ENCODE data around the gene HTT. TPM values are rescaled to one million over a fixed set of nuclear protein-coding genes. Genes with fewer than 3 reads are reported as not detected.

HTT gene
- total RNA-seq, 1 experiment from 2014 or later, result 6.4 TPM

DNA sequence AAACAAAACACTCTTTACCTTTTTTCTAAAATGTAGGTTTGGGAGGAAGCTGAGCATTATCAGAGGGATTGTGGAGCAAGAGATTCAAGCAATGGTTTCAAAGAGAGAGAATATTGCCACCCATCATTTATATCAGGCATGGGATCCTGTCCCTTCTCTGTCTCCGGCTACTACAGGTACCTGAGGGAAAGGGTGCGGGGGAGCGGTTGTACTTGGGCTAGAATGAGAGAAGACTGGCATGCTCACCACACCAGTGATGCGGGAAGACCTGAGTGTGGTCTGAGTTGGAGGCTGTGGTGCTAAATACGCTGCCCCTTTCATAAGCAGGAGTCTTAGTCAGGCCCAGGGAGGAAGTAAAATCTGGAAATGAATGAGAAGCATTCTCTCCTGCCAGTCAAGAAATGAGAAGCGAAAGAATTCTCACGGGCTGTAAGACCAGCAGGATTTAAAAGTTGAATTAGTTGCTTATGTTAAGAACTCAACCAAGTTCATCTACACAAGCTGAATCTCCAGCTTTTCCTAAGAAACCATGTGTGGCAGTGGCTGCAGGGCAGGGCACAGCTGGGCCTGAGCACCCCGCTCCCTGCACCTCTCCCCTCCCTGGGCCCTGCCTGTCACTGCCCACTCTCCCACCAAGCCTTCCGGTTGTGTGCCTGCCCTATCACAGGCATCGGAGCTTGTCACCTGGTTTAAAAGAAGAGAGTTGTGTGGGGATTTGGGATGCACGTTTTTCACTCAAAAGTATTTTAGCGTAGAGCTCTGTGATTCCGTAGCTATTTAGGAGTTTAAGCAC, 149.7 kb downstream of the HTT start:
- H3K9me3 ChIP-seq, result no peaks in the 10 kb centered on the region
- H3K27me3 ChIP-seq, result no peaks in the 10 kb centered on the region
- no peak for DNase-seq
- H3K36me3 ChIP-seq, result peaks cover 1% of the 10 kb centered on the region
- no peak overlapping the region for H3K4me3 ChIP-seq

GRCh38 chr4:3225071-3225850, 150.8 kb downstream of the HTT start:
- no peaks in the 10 kb centered on the region for H3K9me3 ChIP-seq
- peaks cover 4% of the 10 kb centered on the region for H3K36me3 ChIP-seq
- no peaks in the 10 kb centered on the region for H3K27me3 ChIP-seq
- no peak for DNase-seq
- no peak overlapping the region for H3K4me3 ChIP-seq

GRCh38 chr4:3225936-3226335, 151.5 kb downstream of the HTT start:
- Histone ChIP-seq H3K4me3 (no peak overlapping the region), H3K9me3 (no peaks in the 10 kb centered on the region), H3K36me3 (peaks cover 4% of the 10 kb centered on the region), H3K27me3 (no peaks in the 10 kb centered on the region)
- no peak for DNase-seq

- H3K4me3 ChIP-seq, result no peak overlapping the region
- H3K9me3 ChIP-seq, result no peaks in the 10 kb centered on the region
- DNase-seq, result no peak
- peaks cover 4% of the 10 kb centered on the region for H3K36me3 ChIP-seq
- no peaks in the 10 kb centered on the region for H3K27me3 ChIP-seq
Observed at GRCh38 chr4:3226467-3226866, 152.0 kb downstream of the HTT start.

GRCh38 chr4:3226944-3227343, 152.5 kb downstream of the HTT start:
- no peak for DNase-seq
- Histone ChIP-seq H3K4me3 (no peak overlapping the region), H3K27me3 (no peaks in the 10 kb centered on the region), H3K9me3 (no peaks in the 10 kb centered on the region), H3K36me3 (peaks cover 4% of the 10 kb centered on the region)

GRCh38 chr4:3227878-3228675, 153.6 kb downstream of the HTT start:
- Histone ChIP-seq H3K36me3 (peaks cover 4% of the 10 kb centered on the region), H3K27me3 (no peaks in the 10 kb centered on the region), H3K9me3 (no peaks in the 10 kb centered on the region), H3K4me3 (no peak overlapping the region)
- DNase-seq, result no peak

- DNase-seq, result no peak
- no peak overlapping the region for H3K4me3 ChIP-seq
- H3K9me3 ChIP-seq, result no peaks in the 10 kb centered on the region
- peaks cover 4% of the 10 kb centered on the region for H3K36me3 ChIP-seq
- no peaks in the 10 kb centered on the region for H3K27me3 ChIP-seq
Observed at GRCh38 chr4:3228881-3229280, 154.4 kb downstream of the HTT start.

DNA sequence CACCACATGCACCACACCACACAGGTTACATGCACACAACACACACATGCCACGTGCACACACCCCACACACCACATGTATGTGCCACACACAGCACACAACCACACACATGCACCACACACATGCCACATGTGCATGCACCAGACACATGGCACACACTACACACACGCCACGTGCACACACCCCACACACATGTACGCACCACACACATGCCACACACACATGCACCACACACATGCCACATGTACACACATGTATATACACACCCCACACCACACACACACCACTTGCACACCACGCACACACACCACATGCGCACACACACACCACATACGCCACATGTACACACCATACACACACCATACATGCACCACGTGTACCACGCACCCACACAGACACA, 154.8 kb downstream of the HTT start:
- Histone ChIP-seq H3K4me3 (no peak overlapping the region), H3K36me3 (peaks cover 4% of the 10 kb centered on the region), H3K9me3 (no peaks in the 10 kb centered on the region), H3K27me3 (no peaks in the 10 kb centered on the region)
- no peak for DNase-seq

DNA sequence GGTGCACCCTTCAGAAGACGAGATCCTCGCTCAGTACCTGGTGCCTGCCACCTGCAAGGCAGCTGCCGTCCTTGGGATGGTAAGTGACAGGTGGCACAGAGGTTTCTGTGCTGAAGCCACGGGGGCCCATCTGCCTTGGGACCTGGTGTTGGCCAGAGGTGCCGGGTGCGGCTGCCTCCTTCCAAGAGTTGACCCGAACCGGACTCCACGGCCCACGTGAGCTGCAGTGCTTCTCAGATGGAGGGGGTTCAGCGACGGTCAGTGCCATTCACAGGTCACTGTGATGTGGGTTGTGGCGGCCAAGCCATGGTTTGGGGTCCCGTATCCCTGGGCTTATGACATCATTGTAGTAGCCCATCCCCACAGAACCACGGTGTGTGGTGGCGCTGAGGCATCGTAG, 155.5 kb downstream of the HTT start:
- H3K9me3 ChIP-seq, result no peaks in the 10 kb centered on the region
- H3K36me3 ChIP-seq, result peaks cover 4% of the 10 kb centered on the region
- H3K4me3 ChIP-seq, result no peak overlapping the region
- H3K27me3 ChIP-seq, result no peaks in the 10 kb centered on the region
- DNase-seq, result no peak

DNA sequence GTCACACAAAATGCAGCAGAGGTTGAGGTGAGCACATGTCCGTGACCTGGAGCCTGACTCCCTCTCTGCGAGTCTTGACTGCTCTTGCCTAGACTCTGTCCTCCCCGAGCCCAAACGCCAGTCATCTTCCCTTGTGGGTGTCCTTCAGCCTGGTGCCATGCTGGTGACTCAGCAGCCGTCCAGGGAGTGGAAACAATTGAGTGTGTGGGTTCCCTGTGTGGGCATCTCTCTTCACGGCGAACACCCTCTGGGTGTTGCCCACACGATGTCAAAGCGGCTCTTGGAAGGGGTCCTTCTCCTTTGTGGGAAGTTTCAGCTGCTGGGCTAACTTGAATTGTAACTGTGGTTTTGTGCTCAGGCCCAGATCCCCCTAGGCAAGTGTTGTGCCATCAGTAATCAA, 157.0 kb downstream of the HTT start:
- no peaks in the 10 kb centered on the region for H3K9me3 ChIP-seq
- no peaks in the 10 kb centered on the region for H3K27me3 ChIP-seq
- no peak for DNase-seq
- peaks cover 4% of the 10 kb centered on the region for H3K36me3 ChIP-seq
- no peak overlapping the region for H3K4me3 ChIP-seq

DNA sequence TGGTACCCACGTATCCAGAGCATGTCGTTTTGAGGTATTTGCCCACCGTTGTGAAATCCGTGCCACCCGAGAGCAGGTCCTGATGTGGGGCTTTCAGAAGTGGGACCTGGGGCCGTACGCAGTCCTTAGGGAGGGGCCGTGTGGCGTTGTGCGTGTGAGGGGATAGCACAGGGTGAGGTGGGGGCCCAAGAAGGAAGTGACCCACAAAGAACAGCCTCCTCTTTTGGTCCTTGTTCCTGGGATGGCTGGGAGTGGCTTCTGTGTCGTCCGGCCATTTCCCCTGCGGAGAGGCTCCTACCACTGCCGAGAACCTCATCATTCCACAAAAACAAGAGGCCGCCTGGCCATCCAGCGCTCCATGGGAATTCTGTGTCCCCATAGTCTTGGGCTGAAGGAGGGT, 157.5 kb downstream of the HTT start:
- Histone ChIP-seq H3K36me3 (peaks cover 4% of the 10 kb centered on the region), H3K4me3 (no peak overlapping the region), H3K9me3 (no peaks in the 10 kb centered on the region), H3K27me3 (no peaks in the 10 kb centered on the region)
- no peak for DNase-seq

DNA sequence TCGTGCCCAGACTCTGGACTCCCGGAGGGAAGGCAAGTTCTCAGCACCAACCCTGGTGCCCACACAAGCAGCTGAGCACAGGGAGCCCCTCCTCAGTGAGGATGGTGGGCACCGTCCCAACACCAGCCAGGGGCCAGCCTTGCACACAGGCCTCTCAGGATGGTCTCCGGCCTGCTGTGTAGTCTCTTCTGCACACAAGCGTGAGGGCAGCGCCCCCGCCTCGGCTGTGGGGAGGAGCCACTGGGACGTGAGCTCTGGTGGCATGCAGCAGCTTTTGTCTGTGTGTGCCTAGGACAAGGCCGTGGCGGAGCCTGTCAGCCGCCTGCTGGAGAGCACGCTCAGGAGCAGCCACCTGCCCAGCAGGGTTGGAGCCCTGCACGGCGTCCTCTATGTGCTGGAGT, 158.4 kb downstream of the HTT start:
- H3K36me3 ChIP-seq, result peaks cover 4% of the 10 kb centered on the region
- H3K4me3 ChIP-seq, result no peak overlapping the region
- H3K9me3 ChIP-seq, result no peaks in the 10 kb centered on the region
- no peak for DNase-seq
- H3K27me3 ChIP-seq, result no peaks in the 10 kb centered on the region

- Histone ChIP-seq H3K4me3 (no peak overlapping the region), H3K36me3 (peaks cover 4% of the 10 kb centered on the region; the same call in 1 of the 2 replicates), H3K27me3 (no peaks in the 10 kb centered on the region), H3K9me3 (no peaks in the 10 kb centered on the region)
- DNase-seq, result no peak
Observed at GRCh38 chr4:3233391-3234071, 159.1 kb downstream of the HTT start.

GRCh38 chr4:3234171-3235029, 159.9 kb downstream of the HTT start:
- no peaks in the 10 kb centered on the region for H3K36me3 ChIP-seq
- H3K4me3 ChIP-seq, result no peak overlapping the region
- no peak for DNase-seq
- H3K9me3 ChIP-seq, result no peaks in the 10 kb centered on the region
- no peaks in the 10 kb centered on the region for H3K27me3 ChIP-seq

DNA sequence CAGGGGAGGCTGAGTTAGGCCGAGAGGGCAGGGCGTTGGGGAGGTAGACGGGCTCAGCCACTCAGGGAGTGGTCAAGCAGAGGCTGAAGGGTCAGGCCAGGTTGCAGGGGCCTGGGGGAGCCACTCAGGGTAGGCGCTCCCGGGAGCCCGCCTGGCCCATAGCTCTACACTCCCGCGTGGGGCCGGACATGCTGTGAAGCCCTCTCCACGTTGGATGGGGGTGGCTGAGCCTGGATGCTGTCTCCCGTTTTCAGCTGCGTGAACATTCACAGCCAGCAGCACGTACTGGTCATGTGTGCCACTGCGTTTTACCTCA, 160.5 kb downstream of the HTT start:
- Histone ChIP-seq H3K4me3 (no peak overlapping the region), H3K36me3 (no peaks in the 10 kb centered on the region), H3K27me3 (no peaks in the 10 kb centered on the region), H3K9me3 (no peaks in the 10 kb centered on the region)
- DNase-seq, result no peak

DNA sequence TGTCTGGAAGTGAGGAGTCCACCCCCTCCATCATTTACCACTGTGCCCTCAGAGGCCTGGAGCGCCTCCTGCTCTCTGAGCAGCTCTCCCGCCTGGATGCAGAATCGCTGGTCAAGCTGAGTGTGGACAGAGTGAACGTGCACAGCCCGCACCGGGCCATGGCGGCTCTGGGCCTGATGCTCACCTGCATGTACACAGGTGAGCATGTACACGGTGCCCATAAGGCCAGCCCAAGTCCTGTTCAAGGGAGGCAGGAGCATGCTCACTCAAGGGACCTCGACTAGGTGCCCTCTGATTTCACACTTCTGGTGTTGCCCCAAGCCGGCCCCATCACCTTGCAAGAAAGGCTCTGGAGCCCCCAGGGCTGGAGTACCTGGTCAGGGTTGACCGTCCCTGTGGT, 161.1 kb downstream of the HTT start:
- Histone ChIP-seq H3K27me3 (no peaks in the 10 kb centered on the region), H3K36me3 (no peaks in the 10 kb centered on the region), H3K9me3 (no peaks in the 10 kb centered on the region), H3K4me3 (no peak overlapping the region)
- DNase-seq, result no peak

All from MG63 (cell line).